PC-3 (cell line): ENCODE results near the gene RCAN2. TPM values are rescaled to one million over a fixed set of nuclear protein-coding genes. Genes with fewer than 3 reads are reported as not detected.

ENCODE experiments used
- ATAC-seq: fragments of 200-7000 bp; cut with Tn5 transposase; 2 replicates; pipeline ENCODE4 v1.9.1; 2020; ENCODE audit warnings: mild to moderate bottlenecking, moderate library complexity
- BruUV-seq: library from RNA; stranded (reverse); fragments of 400-500 nt; replicated peaks from 2 replicates; lab custom pipeline; 2021; lab: Mats Ljungman, UMichigan
- CTCF ChIA-PET: fragments of 300-600 bp; sonication (Branson Sonifier 250); formaldehyde crosslinking; loops from one replicate; lab custom pipeline; 2022; ENCODE audit warnings: antibody characterized with exemption; lab: Charles Lee
- POLR2A ChIA-PET: fragments of 300-600 bp; sonication (Branson Sonifier 250); formaldehyde crosslinking; loops from one replicate; lab custom pipeline; 2022; ENCODE audit warnings: antibody characterized with exemption; ENCODE audit not compliant: unreplicated experiment; lab: Charles Lee
- DNase-seq: peaks from one replicate; pipeline ENCODE4 v3.0.0-alpha.2; 2015
- H2AFZ ChIP-seq: fragments of 300-600 bp; sonication (generic); 2 replicates; pipeline ENCODE4 v1.6.0; 2016; ENCODE audit warnings: antibody characterized with exemption, low read length
- H3F3A ChIP-seq: fragments of 300-600 bp; sonication (generic); one replicate; pipeline ENCODE4 v1.6.0; 2017; ENCODE audit warnings: antibody characterized with exemption, low read length, control low read depth, mild to moderate bottlenecking; ENCODE audit not compliant: unreplicated experiment
- H3K27ac ChIP-seq: fragments of 300-600 bp; sonication (generic); 2 replicates; pipeline ENCODE4 v1.5.1; 2016; ENCODE audit warnings: mild to moderate bottlenecking, low read length
- H3K27me3 ChIP-seq: fragments of 300-600 bp; sonication (generic); 2 replicates; pipeline ENCODE4 v1.6.1; 2016; ENCODE audit warnings: low read length, mixed read lengths
- H3K36me3 ChIP-seq: fragments of 300-600 bp; sonication (generic); 2 replicates; pipeline ENCODE4 v1.6.1; 2016; ENCODE audit warnings: low read depth, mixed run types, low read length, mixed read lengths
- H3K4me1 ChIP-seq: fragments of 300-600 bp; sonication (generic); 2 replicates; pipeline ENCODE4 v1.5.1; 2016; ENCODE audit warnings: low read length; ENCODE audit not compliant: insufficient read depth
- H3K4me2 ChIP-seq: fragments of 300-600 bp; sonication (generic); 2 replicates; pipeline ENCODE4 v1.6.0; 2016; ENCODE audit warnings: low read length
- H3K4me3 ChIP-seq: fragments of 300-600 bp; sonication (generic); 2 replicates; pipeline ENCODE4 v1.5.1; 2016; ENCODE audit warnings: mild to moderate bottlenecking, low read length, mixed read lengths
- H3K79me2 ChIP-seq: fragments of 300-600 bp; sonication (generic); 2 replicates; pipeline ENCODE4 v1.6.1; 2017; ENCODE audit warnings: low read length, mixed read lengths
- H3K9ac ChIP-seq: fragments of 300-600 bp; sonication (generic); 2 replicates; pipeline ENCODE4 v1.6.0; 2016; ENCODE audit warnings: mild to moderate bottlenecking, low read length
- H3K9me2 ChIP-seq: fragments of 300-600 bp; sonication (generic); replicated peaks from 2 replicates; pipeline ENCODE4 v1.6.1; 2016; ENCODE audit warnings: mixed run types, low read length, mixed read lengths
- H3K9me3 ChIP-seq: fragments of 300-600 bp; sonication (generic); 2 replicates; pipeline ENCODE4 v1.6.1; 2016; ENCODE audit warnings: low read length, mixed read lengths
- H4K20me1 ChIP-seq: fragments of 300-600 bp; sonication (generic); 2 replicates; pipeline ENCODE4 v1.6.1; 2016; ENCODE audit warnings: low read length, mixed read lengths
- CTCF ChIP-seq: fragments of 300-600 bp; sonication (generic); conservative IDR thresholded peaks from 2 replicates; pipeline ENCODE4 v1.5.1; 2017; ENCODE audit warnings: antibody characterized with exemption, low read depth, mild to moderate bottlenecking, low read length
- EZH2 ChIP-seq: fragments of 300-600 bp; sonication (generic); IDR thresholded peaks from one replicate; pipeline ENCODE4 v1.6.1; 2017; ENCODE audit warnings: antibody characterized with exemption, mild to moderate bottlenecking, low read length; ENCODE audit not compliant: unreplicated experiment
- EZH2phosphoT487 ChIP-seq: fragments of 300-600 bp; sonication (generic); IDR thresholded peaks from 2 replicates; pipeline ENCODE4 v1.6.1; 2018; ENCODE audit warnings: mild to moderate bottlenecking, antibody characterized with exemption, low read length, borderline replicate concordance
- intact Hi-C: fragments of 100-400 bp; cut with micrococcal nuclease; formaldehyde crosslinking; loops from 2 replicates; pipeline ENCODE4 v1.9.0; 2023
- total RNA-seq: library from RNA; depleted of rRNA; stranded (reverse); fragments of >200 nt; gene quantifications from 2 replicates; pipeline ENCODE4 v1.2.3, GENCODE V29; 2014

The RCAN2 gene
- total RNA-seq, 1 experiment from 2014 or later, result not detected

GRCh38 chr6:46472243-46472642 is 19.0 kb downstream of the RCAN2 start:
- no peak for DNase-seq
- no peaks in the 10 kb centered on the region for H3K79me2 ChIP-seq
- H3K36me3 ChIP-seq, result no peaks in the 10 kb centered on the region
- H3K9me3 ChIP-seq, result no peaks in the 10 kb centered on the region
- H3K9me2 ChIP-seq, result no peaks in the 10 kb centered on the region
- no peak overlapping the region for H2AFZ ChIP-seq
- ChIA-PET CTCF (no interaction called here), POLR2A (no interaction called here)
- no peaks in the 10 kb centered on the region for H3K4me1 ChIP-seq
- H3K27ac ChIP-seq, result no peak overlapping the region
- H3F3A ChIP-seq, result no peaks in the 10 kb centered on the region
- peaks cover 21% of the 10 kb centered on the region; the same call in 1 of the 2 replicates for H3K27me3 ChIP-seq
- TF ChIP-seq EZH2phosphoT487, result no peak
- no peak for TF ChIP-seq CTCF
- TF ChIP-seq EZH2, result no peak
- H3K4me3 ChIP-seq, result no peak overlapping the region
- intact Hi-C loops, result no loop called here
- no peak overlapping the region for H3K9ac ChIP-seq
- no peak for ATAC-seq
- no peak overlapping the region for H3K4me2 ChIP-seq
- no peaks in the 10 kb centered on the region for H4K20me1 ChIP-seq
- no TSS peak for BruUV-seq

GRCh38 chr6:46469021-46469420 is 22.2 kb downstream of the RCAN2 start:
- no peak for ATAC-seq
- TF ChIP-seq EZH2, result no peak
- TF ChIP-seq CTCF, result no peak
- TF ChIP-seq EZH2phosphoT487, result no peak
- no peak for DNase-seq
- 0 out of 2 replicates have a peak, but pooled peaks cover 17% of the 10 kb centered on the region for H3K27me3 ChIP-seq
- intact Hi-C loops, result no loop called here
- H3K9ac ChIP-seq, result no peak overlapping the region
- no peaks in the 10 kb centered on the region for H3K9me2 ChIP-seq
- BruUV-seq, result no TSS peak
- no peak overlapping the region for H3K4me2 ChIP-seq
- H2AFZ ChIP-seq, result no peak overlapping the region
- no peaks in the 10 kb centered on the region for H3K36me3 ChIP-seq
- H3K27ac ChIP-seq, result no peak overlapping the region
- no peaks in the 10 kb centered on the region for H3K9me3 ChIP-seq
- ChIA-PET CTCF (no interaction called here), POLR2A (no interaction called here)
- no peaks in the 10 kb centered on the region for H3K79me2 ChIP-seq
- no peaks in the 10 kb centered on the region for H4K20me1 ChIP-seq
- H3F3A ChIP-seq, result no peaks in the 10 kb centered on the region
- H3K4me3 ChIP-seq, result no peak overlapping the region
- H3K4me1 ChIP-seq, result no peaks in the 10 kb centered on the region

- no peak overlapping the region for H2AFZ ChIP-seq
- no peak overlapping the region for H3K27ac ChIP-seq
- H3K27me3 ChIP-seq, result 0 out of 2 replicates have a peak, but pooled peaks cover 17% of the 10 kb centered on the region
- BruUV-seq, result no TSS peak
- H3K79me2 ChIP-seq, result no peaks in the 10 kb centered on the region
- no peaks in the 10 kb centered on the region for H3K4me1 ChIP-seq
- intact Hi-C loops, result no loop called here
- ATAC-seq (no peak), DNase-seq (no peak)
- no peak for TF ChIP-seq EZH2
- TF ChIP-seq EZH2phosphoT487, result no peak
- TF ChIP-seq CTCF, result no peak
- H3K9ac ChIP-seq, result no peak overlapping the region
- no peaks in the 10 kb centered on the region for H4K20me1 ChIP-seq
- no peaks in the 10 kb centered on the region for H3K36me3 ChIP-seq
- no peaks in the 10 kb centered on the region for H3K9me3 ChIP-seq
- no peak overlapping the region for H3K4me3 ChIP-seq
- H3K9me2 ChIP-seq, result no peaks in the 10 kb centered on the region
- ChIA-PET POLR2A (no interaction called here), CTCF (no interaction called here)
- H3F3A ChIP-seq, result no peaks in the 10 kb centered on the region
- H3K4me2 ChIP-seq, result no peak overlapping the region
Measured at GRCh38 chr6:46468403-46469010, 22.7 kb downstream of the RCAN2 start.
